ENCODE data around the gene SLC39A12. TPM values are rescaled to one million over a fixed set of nuclear protein-coding genes. Genes with fewer than 3 reads are reported as not detected.

SLC39A12 gene
- polyA plus RNA-seq, 1 of the 3 experiments (the other 2 are of a cell fraction): not detected

GRCh38 chr10:17961551-17962422, 10.1 kb downstream of the SLC39A12 start:
- Histone ChIP-seq H3K27me3 (ENCODE audit: insufficient read depth) (no peaks in the 10 kb centered on the region), H3F3A (replicated peaks; ENCODE audit: insufficient read depth) (no peaks in the 10 kb centered on the region), H3K9ac (no peak overlapping the region; the same call in 1 of the 2 replicates), H3K36me3 (replicated peaks in 1 of 2; ENCODE audit: control insufficient read depth in 1 of 2, insufficient read depth in 2 of 2, low read length in 1 of 2) (no peaks in the 10 kb centered on the region), H3K4me2 (peak overlapping the region; percentile 58), H3K4me3 (ENCODE audit: low read depth in 2 of 2, low read length in 1 of 2) (peak overlapping the region in 1 of 2 experiments; percentile 25; a peak in 2 of 4 replicates), H3K4me1 (ENCODE audit: control insufficient read depth in 1 of 2, insufficient read depth in 2 of 2, low read depth in 1 of 2, low read length in 1 of 2) (no peaks in the 10 kb centered on the region), H3K9me3 (no peaks in the 10 kb centered on the region), H3K9me2 (no peaks in the 10 kb centered on the region), H2AFZ (ENCODE audit: low read depth) (peak overlapping the region; percentile 64; the same call in 1 of the 2 replicates), H4K20me1 (ENCODE audit: insufficient read depth) (no peaks in the 10 kb centered on the region), H3K79me2 (ENCODE audit: insufficient read depth) (no peaks in the 10 kb centered on the region), H3K27ac (ENCODE audit: low read depth in 2 of 2, low read length in 1 of 2) (no peak overlapping the region)
- CTCF ChIA-PET: interaction anchor here (1.2 to 1.6 kb wide), 2 partner anchors 12 to 19 kb away, joined by 3 read pairs; no protein-coding TSS in a partner anchor
- POLR2A ChIA-PET: no interaction called here
- WGBS (ENCODE audit: low lambda C conversion rate): 23% methylated on average over 4 of the region's 4 CpGs
- peak; percentile 14; the same call in 1 of the 2 replicates for TF ChIP-seq JUND (IDR thresholded peaks at IDR 0.05)
- TF ChIP-seq GATA2 (CRISPR knock-in tag; IDR thresholded peaks at IDR 0.05): no peak
- TF ChIP-seq USF2 (IDR thresholded peaks at IDR 0.05; ENCODE audit: borderline replicate concordance, low read depth, low read length): no peak
- TF ChIP-seq PBX3 (IDR thresholded peaks at IDR 0.05): peak; percentile 65; the same call in 1 of the 2 replicates
- no peak for DNase-seq

GRCh38 chr10:17963431-17963830, 11.7 kb downstream of the SLC39A12 start:
- Histone ChIP-seq H4K20me1 (ENCODE audit: insufficient read depth) (no peaks in the 10 kb centered on the region), H3K9me3 (0 out of 2 replicates have a peak, but pooled peaks cover 4% of the 10 kb centered on the region), H3K4me3 (ENCODE audit: low read depth in 2 of 2, low read length in 1 of 2) (no peak overlapping the region), H3K4me2 (no peak overlapping the region), H3K27me3 (ENCODE audit: insufficient read depth) (no peaks in the 10 kb centered on the region), H3K27ac (ENCODE audit: low read depth in 2 of 2, low read length in 1 of 2) (no peak overlapping the region), H2AFZ (ENCODE audit: low read depth) (no peak overlapping the region), H3K4me1 (ENCODE audit: control insufficient read depth in 1 of 2, insufficient read depth in 2 of 2, low read depth in 1 of 2, low read length in 1 of 2) (no peaks in the 10 kb centered on the region), H3K9me2 (peaks cover 4% of the 10 kb centered on the region; the same call in 1 of the 2 replicates), H3K79me2 (ENCODE audit: insufficient read depth) (no peaks in the 10 kb centered on the region), H3K9ac (no peak overlapping the region), H3F3A (replicated peaks; ENCODE audit: insufficient read depth) (no peaks in the 10 kb centered on the region), H3K36me3 (replicated peaks in 1 of 2; ENCODE audit: control insufficient read depth in 1 of 2, insufficient read depth in 2 of 2, low read length in 1 of 2) (no peaks in the 10 kb centered on the region)
- CTCF ChIA-PET: interaction anchor here (0.6 kb wide), 1 partner anchor 231 kb away, joined by 3 read pairs; no protein-coding TSS in a partner anchor
- WGBS (ENCODE audit: low lambda C conversion rate): 77% methylated on average over 3 of the region's 3 CpGs
- POLR2A ChIA-PET: no interaction called here
- no peak for TF ChIP-seq NFIC (IDR thresholded peaks at IDR 0.05; ENCODE audit: borderline replicate concordance)
- TF ChIP-seq JUND (IDR thresholded peaks at IDR 0.05): no peak
- no peak for TF ChIP-seq MXI1 (IDR thresholded peaks at IDR 0.05; ENCODE audit: low read depth, low read length)
- no peak for TF ChIP-seq USF1 (IDR thresholded peaks at IDR 0.05; ENCODE audit: borderline replicate concordance, low read depth)
- no peak for TF ChIP-seq FOXM1 (IDR thresholded peaks at IDR 0.05; ENCODE audit: low read depth)
- no peak for TF ChIP-seq TEAD4 (IDR thresholded peaks at IDR 0.05; ENCODE audit: borderline replicate concordance, insufficient read depth)
- TF ChIP-seq NRF1 (IDR thresholded peaks at IDR 0.05; ENCODE audit: low read depth, low read length): no peak
- DNase-seq: no peak

Measured in SK-N-SH (cell line).